WTC11 (cell line): Measurements from ENCODE around the gene MBD3L5. TPM values are rescaled to one million over a fixed set of nuclear protein-coding genes. Genes with fewer than 3 reads are reported as not detected.

Experiments used
- ATAC-seq: fragments of 200-7000 bp; cut with Tn5 transposase; 2 replicates; pipeline ENCODE4 v1.10.0; 2021; ENCODE audit warnings: mild to moderate bottlenecking, moderate library complexity
- CTCF ChIA-PET: fragments of 300-600 bp; sonication (Branson Sonifier 250); formaldehyde crosslinking; loops from one replicate; lab custom pipeline; 2021; ENCODE audit warnings: antibody characterized with exemption; lab: Charles Lee
- POLR2A ChIA-PET: fragments of 350-600 bp; sonication (Branson Sonifier 250); formaldehyde crosslinking; loops from one replicate; lab custom pipeline; 2021; ENCODE audit warnings: antibody characterized with exemption; lab: Charles Lee
- DNase-seq: peaks from one replicate; pipeline ENCODE4 v3.0.0; 2021; ENCODE audit warnings: low spot score
- H3K27ac Mint-ChIP-seq: 2 replicates; pipeline ENCODE4 v1.8.0; 2021; ENCODE audit warnings: mixed read lengths
- H3K27me3 Mint-ChIP-seq: 2 replicates; pipeline ENCODE4 v1.8.0; 2021; ENCODE audit warnings: low read depth, mild to moderate bottlenecking, moderate library complexity, mixed read lengths
- H3K36me3 Mint-ChIP-seq: 2 replicates; pipeline ENCODE4 v1.8.0; 2021; ENCODE audit warnings: mixed read lengths
- H3K4me1 Mint-ChIP-seq: 2 replicates; pipeline ENCODE4 v1.8.0; 2022; ENCODE audit warnings: mixed read lengths
- H3K4me3 Mint-ChIP-seq: 2 replicates; pipeline ENCODE4 v1.8.0; 2021; ENCODE audit warnings: mild to moderate bottlenecking, moderate library complexity, mixed read lengths
- H3K9me3 Mint-ChIP-seq: 2 replicates; pipeline ENCODE4 v1.8.0; 2021; ENCODE audit warnings: mixed read lengths
- RELA ChIP-seq: sonication (generic); formaldehyde crosslinking; IDR thresholded peaks from 2 replicates; pipeline ENCODE4 v1.8.1; 2022; ENCODE audit warnings: missing genetic modification reagents, mild to moderate bottlenecking, borderline replicate concordance
- SP1 ChIP-seq: sonication (generic); formaldehyde crosslinking; conservative IDR thresholded peaks from 2 replicates; pipeline ENCODE4 v1.8.1; 2022; ENCODE audit warnings: missing genetic modification reagents
- ZNF121 ChIP-seq: sonication (generic); formaldehyde crosslinking; IDR thresholded peaks from 2 replicates; pipeline ENCODE4 v1.8.0; 2023; ENCODE audit warnings: missing genetic modification reagents
- ZNF138 ChIP-seq: sonication (generic); formaldehyde crosslinking; conservative IDR thresholded peaks from 2 replicates; pipeline ENCODE4 v1.8.1; 2022; ENCODE audit warnings: mild to moderate bottlenecking, moderate library complexity, missing genetic modification reagents
- ZNF416 ChIP-seq: fragments of 250-450 bp; sonication (Bioruptor Pico); IDR thresholded peaks from 2 replicates; pipeline ENCODE4 v1.9.0; 2021; ENCODE audit warnings: mild to moderate bottlenecking, inconsistent platforms
- total RNA-seq: library from RNA; stranded (reverse); gene quantifications from 3 replicates; pipeline ENCODE4 v1.2.3, GENCODE V29; 2021
- TF ChIP-seq, protein P1 (sequence below): sonication (generic); formaldehyde crosslinking; IDR thresholded peaks from 2 replicates; pipeline ENCODE4 v1.8.0; 2023; ENCODE audit warnings: missing genetic modification reagents, mild to moderate bottlenecking, borderline replicate concordance
- TF ChIP-seq, protein P2 (sequence below): sonication (generic); formaldehyde crosslinking; IDR thresholded peaks from 2 replicates; pipeline ENCODE4 v1.8.1; 2022; ENCODE audit warnings: low read depth, mild to moderate bottlenecking, moderate library complexity, missing genetic modification reagents, borderline replicate concordance
- TF ChIP-seq, protein P3 (sequence below): sonication (generic); formaldehyde crosslinking; IDR thresholded peaks from 2 replicates; pipeline ENCODE4 v1.8.1; 2023; ENCODE audit warnings: mild to moderate bottlenecking, missing genetic modification reagents
- TF ChIP-seq, protein P4 (sequence below): fragments of 250-450 bp; sonication (Bioruptor Pico); IDR thresholded peaks from 2 replicates; pipeline ENCODE4 v1.9.0; 2021; ENCODE audit warnings: mild to moderate bottlenecking, borderline replicate concordance
- TF ChIP-seq, protein P5 (sequence below): sonication (generic); formaldehyde crosslinking; IDR thresholded peaks from 2 replicates; pipeline ENCODE4 v1.8.0; 2023; ENCODE audit warnings: mild to moderate bottlenecking, missing genetic modification reagents
- TF ChIP-seq, protein P6 (sequence below): fragments of 250-450 bp; sonication (Bioruptor Pico); IDR thresholded peaks from 2 replicates; pipeline ENCODE4 v1.9.0; 2021; ENCODE audit warnings: moderate library complexity, mild to moderate bottlenecking, inconsistent platforms, borderline replicate concordance

MBD3L5 gene
- total RNA-seq, 1 experiment from 2014 or later: not detected

DNA sequence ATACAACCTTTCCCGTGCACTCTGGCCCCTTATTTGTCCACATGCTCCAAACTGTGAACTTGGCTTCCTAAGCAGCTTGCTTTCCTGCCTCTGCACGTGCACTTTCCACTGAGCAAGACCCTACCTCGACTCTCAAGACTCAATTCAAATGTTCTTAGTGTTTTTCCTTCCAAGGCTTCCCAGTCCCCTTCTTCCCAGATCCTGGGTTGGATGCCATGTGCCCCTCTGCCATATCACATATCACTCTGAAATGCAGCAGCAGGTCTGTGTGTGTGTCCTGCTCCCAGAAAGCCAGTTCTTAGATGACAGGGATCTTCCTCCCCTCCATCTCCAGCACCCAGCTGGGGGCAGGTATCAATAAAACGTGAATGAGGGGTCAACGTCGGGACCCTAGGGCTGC lies 42.2 kb downstream of the MBD3L5 start:
- H3K27ac Mint-ChIP-seq: no peak overlapping the region
- ChIA-PET CTCF (no interaction called here), POLR2A (no interaction called here)
- DNase-seq: no peak
- peak overlapping the region; percentile 36; the same call in 1 of the 2 replicates for H3K4me3 Mint-ChIP-seq
- H3K4me1 Mint-ChIP-seq: no peaks in the 10 kb centered on the region
- H3K27me3 Mint-ChIP-seq: no peaks in the 10 kb centered on the region
- TF ChIP-seq ZNF416 (CRISPR knock-in tag) (no peak), ZNF138 (CRISPR knock-in tag) (no peak), SP1 (CRISPR knock-in tag) (no peak), RELA (CRISPR knock-in tag) (no peak), ZNF121 (CRISPR knock-in tag) (no peak)
- TF ChIP-seq, protein P1, sequence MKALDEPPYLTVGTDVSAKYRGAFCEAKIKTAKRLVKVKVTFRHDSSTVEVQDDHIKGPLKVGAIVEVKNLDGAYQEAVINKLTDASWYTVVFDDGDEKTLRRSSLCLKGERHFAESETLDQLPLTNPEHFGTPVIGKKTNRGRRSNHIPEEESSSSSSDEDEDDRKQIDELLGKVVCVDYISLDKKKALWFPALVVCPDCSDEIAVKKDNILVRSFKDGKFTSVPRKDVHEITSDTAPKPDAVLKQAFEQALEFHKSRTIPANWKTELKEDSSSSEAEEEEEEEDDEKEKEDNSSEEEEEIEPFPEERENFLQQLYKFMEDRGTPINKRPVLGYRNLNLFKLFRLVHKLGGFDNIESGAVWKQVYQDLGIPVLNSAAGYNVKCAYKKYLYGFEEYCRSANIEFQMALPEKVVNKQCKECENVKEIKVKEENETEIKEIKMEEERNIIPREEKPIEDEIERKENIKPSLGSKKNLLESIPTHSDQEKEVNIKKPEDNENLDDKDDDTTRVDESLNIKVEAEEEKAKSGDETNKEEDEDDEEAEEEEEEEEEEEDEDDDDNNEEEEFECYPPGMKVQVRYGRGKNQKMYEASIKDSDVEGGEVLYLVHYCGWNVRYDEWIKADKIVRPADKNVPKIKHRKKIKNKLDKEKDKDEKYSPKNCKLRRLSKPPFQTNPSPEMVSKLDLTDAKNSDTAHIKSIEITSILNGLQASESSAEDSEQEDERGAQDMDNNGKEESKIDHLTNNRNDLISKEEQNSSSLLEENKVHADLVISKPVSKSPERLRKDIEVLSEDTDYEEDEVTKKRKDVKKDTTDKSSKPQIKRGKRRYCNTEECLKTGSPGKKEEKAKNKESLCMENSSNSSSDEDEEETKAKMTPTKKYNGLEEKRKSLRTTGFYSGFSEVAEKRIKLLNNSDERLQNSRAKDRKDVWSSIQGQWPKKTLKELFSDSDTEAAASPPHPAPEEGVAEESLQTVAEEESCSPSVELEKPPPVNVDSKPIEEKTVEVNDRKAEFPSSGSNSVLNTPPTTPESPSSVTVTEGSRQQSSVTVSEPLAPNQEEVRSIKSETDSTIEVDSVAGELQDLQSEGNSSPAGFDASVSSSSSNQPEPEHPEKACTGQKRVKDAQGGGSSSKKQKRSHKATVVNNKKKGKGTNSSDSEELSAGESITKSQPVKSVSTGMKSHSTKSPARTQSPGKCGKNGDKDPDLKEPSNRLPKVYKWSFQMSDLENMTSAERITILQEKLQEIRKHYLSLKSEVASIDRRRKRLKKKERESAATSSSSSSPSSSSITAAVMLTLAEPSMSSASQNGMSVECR (CRISPR knock-in tag): no peak
- TF ChIP-seq, protein P2, sequence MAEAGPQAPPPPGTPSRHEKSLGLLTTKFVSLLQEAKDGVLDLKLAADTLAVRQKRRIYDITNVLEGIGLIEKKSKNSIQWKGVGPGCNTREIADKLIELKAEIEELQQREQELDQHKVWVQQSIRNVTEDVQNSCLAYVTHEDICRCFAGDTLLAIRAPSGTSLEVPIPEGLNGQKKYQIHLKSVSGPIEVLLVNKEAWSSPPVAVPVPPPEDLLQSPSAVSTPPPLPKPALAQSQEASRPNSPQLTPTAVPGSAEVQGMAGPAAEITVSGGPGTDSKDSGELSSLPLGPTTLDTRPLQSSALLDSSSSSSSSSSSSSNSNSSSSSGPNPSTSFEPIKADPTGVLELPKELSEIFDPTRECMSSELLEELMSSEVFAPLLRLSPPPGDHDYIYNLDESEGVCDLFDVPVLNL (CRISPR knock-in tag): no peak
- TF ChIP-seq, protein P3, sequence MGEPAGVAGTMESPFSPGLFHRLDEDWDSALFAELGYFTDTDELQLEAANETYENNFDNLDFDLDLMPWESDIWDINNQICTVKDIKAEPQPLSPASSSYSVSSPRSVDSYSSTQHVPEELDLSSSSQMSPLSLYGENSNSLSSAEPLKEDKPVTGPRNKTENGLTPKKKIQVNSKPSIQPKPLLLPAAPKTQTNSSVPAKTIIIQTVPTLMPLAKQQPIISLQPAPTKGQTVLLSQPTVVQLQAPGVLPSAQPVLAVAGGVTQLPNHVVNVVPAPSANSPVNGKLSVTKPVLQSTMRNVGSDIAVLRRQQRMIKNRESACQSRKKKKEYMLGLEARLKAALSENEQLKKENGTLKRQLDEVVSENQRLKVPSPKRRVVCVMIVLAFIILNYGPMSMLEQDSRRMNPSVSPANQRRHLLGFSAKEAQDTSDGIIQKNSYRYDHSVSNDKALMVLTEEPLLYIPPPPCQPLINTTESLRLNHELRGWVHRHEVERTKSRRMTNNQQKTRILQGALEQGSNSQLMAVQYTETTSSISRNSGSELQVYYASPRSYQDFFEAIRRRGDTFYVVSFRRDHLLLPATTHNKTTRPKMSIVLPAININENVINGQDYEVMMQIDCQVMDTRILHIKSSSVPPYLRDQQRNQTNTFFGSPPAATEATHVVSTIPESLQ (CRISPR knock-in tag): no peak
- TF ChIP-seq, protein P4, sequence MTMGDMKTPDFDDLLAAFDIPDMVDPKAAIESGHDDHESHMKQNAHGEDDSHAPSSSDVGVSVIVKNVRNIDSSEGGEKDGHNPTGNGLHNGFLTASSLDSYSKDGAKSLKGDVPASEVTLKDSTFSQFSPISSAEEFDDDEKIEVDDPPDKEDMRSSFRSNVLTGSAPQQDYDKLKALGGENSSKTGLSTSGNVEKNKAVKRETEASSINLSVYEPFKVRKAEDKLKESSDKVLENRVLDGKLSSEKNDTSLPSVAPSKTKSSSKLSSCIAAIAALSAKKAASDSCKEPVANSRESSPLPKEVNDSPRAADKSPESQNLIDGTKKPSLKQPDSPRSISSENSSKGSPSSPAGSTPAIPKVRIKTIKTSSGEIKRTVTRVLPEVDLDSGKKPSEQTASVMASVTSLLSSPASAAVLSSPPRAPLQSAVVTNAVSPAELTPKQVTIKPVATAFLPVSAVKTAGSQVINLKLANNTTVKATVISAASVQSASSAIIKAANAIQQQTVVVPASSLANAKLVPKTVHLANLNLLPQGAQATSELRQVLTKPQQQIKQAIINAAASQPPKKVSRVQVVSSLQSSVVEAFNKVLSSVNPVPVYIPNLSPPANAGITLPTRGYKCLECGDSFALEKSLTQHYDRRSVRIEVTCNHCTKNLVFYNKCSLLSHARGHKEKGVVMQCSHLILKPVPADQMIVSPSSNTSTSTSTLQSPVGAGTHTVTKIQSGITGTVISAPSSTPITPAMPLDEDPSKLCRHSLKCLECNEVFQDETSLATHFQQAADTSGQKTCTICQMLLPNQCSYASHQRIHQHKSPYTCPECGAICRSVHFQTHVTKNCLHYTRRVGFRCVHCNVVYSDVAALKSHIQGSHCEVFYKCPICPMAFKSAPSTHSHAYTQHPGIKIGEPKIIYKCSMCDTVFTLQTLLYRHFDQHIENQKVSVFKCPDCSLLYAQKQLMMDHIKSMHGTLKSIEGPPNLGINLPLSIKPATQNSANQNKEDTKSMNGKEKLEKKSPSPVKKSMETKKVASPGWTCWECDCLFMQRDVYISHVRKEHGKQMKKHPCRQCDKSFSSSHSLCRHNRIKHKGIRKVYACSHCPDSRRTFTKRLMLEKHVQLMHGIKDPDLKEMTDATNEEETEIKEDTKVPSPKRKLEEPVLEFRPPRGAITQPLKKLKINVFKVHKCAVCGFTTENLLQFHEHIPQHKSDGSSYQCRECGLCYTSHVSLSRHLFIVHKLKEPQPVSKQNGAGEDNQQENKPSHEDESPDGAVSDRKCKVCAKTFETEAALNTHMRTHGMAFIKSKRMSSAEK (CRISPR knock-in tag): no peak
- TF ChIP-seq, protein P5, sequence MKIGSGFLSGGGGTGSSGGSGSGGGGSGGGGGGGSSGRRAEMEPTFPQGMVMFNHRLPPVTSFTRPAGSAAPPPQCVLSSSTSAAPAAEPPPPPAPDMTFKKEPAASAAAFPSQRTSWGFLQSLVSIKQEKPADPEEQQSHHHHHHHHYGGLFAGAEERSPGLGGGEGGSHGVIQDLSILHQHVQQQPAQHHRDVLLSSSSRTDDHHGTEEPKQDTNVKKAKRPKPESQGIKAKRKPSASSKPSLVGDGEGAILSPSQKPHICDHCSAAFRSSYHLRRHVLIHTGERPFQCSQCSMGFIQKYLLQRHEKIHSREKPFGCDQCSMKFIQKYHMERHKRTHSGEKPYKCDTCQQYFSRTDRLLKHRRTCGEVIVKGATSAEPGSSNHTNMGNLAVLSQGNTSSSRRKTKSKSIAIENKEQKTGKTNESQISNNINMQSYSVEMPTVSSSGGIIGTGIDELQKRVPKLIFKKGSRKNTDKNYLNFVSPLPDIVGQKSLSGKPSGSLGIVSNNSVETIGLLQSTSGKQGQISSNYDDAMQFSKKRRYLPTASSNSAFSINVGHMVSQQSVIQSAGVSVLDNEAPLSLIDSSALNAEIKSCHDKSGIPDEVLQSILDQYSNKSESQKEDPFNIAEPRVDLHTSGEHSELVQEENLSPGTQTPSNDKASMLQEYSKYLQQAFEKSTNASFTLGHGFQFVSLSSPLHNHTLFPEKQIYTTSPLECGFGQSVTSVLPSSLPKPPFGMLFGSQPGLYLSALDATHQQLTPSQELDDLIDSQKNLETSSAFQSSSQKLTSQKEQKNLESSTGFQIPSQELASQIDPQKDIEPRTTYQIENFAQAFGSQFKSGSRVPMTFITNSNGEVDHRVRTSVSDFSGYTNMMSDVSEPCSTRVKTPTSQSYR: no peak
- TF ChIP-seq, protein P6, sequence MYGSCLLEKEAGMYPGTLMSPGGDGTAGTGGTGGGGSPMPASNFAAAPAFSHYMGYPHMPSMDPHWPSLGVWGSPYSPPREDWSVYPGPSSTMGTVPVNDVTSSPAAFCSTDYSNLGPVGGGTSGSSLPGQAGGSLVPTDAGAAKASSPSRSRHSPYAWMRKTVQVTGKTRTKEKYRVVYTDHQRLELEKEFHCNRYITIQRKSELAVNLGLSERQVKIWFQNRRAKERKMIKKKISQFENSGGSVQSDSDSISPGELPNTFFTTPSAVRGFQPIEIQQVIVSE (CRISPR knock-in tag): no peak
- H3K36me3 Mint-ChIP-seq: peaks cover 40% of the 10 kb centered on the region
- H3K9me3 Mint-ChIP-seq: peaks cover 27% of the 10 kb centered on the region
- no peak for ATAC-seq
